ENCODE measurements around the gene RAB32.
A peak's percentile ranks its signal among the peaks of the same experiment; 100 is the strongest.

RAB32 gene

DNA sequence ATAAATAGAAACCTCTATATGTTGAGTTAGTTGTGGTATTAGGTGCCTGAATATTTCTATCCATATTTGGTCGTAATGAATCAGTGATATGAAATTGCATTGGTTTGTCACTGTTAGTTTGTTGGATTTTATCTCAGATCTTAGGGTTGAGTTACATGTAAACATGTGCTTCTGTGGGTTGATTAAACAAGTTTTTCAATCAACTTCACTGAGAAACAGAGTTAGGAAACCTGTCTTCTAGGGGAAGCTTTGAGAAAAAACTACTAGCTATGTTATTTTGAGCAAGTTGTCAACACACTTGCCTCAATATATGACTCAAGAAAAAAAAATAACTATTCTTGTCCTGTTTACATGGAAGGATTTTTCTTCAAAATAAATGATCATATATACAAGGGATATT is 40.3 kb downstream of the RAB32 start:
- DNase-seq = no peak

DNA sequence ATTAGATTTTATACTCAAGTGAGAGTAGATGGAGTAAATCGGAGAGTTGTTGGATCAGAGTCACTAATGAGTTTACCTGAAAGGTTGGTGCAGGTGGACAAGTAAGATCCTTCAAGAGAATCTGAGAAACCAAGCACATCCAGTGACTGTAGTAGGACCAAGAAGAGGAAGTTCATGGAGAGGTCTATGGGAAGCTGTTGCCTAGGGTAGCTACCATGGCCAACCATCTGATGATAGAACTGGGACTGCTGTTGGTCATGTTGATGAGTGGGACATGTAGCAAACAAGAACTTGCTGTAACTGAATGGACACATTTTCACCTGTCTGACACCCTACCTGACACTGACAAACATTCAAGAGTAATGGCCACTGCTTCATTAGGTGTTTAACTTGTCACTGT is 43.8 kb downstream of the RAB32 start:
- DNase-seq = no peak

DNA sequence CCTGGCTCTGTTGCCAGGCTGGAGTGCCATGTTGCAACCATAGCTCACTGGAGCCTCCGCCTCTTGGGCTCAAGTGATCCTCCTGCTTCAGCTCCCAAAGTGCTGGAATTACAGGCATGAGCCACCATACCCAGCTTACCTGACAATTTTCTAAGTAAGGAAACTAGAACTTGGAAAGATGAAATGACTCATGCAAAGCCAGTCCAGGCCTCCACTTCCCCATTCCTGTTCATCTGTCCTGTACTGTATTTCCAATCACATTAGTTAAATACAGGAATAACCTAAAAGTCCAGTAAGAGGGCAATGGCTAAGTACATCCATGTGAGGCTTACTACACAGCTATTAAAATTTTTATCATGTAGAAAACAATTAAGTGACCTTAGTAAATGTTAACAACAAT is 46.9 kb downstream of the RAB32 start:
- DNase-seq = no peak

DNA sequence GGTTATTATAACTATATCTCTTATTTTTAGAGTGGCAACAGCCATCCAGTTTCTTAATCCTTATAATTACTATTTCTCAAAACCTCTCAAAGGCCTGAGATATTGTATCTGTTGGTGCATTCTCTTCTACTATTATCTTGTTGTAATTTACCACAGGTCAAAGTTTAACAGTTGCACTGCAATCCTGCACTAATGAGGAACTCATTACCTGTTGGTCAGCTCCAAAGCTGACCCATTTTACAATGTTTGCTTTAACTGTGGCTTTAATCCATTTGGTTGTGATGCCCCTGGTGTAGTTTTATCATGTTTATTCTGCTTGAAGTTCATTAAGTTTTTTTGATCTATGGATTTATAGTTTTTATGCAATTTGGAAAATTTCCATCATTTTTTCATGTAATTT is 48.8 kb downstream of the RAB32 start:
- no peak for DNase-seq

DNA sequence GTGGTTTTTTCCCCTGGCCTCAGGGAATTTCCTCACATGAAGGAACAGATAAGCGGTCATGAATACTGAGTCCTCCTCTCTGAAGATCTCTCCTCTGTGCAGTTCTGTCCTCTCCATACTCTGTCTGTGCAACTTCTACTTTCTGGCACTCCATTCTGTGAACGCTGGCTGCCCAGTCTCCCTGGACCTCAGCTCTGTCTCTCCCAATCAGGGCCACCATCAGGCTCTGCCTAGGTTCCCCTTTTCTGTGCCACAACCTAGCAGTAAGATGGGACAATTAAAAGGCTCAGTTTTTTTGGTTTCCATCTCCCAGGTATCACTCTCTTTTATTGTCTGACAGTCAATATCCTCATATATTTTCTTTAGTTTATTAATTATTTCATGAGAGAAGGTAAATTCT is 50.4 kb downstream of the RAB32 start:
- DNase-seq = no peak

DNA sequence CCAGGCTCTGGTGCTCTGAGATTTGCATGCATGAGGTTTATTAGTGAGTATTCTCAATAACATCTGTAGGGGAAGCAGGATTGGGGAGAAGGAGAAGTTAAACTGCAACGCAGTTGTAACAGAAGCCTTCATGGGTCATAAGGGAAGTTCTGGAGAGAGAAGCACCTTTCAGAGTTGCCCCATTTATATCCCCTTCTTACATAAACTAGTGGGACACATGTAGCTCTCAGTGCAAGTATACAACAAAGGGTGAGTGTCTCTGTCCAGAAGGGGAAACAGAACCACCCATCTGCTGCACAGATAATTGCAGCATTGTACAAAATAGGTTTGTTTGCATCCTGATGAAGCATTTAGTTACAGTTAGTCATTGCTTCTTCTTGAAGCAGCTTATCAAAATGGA is 50.9 kb downstream of the RAB32 start:
- DNase-seq = no peak

DNA sequence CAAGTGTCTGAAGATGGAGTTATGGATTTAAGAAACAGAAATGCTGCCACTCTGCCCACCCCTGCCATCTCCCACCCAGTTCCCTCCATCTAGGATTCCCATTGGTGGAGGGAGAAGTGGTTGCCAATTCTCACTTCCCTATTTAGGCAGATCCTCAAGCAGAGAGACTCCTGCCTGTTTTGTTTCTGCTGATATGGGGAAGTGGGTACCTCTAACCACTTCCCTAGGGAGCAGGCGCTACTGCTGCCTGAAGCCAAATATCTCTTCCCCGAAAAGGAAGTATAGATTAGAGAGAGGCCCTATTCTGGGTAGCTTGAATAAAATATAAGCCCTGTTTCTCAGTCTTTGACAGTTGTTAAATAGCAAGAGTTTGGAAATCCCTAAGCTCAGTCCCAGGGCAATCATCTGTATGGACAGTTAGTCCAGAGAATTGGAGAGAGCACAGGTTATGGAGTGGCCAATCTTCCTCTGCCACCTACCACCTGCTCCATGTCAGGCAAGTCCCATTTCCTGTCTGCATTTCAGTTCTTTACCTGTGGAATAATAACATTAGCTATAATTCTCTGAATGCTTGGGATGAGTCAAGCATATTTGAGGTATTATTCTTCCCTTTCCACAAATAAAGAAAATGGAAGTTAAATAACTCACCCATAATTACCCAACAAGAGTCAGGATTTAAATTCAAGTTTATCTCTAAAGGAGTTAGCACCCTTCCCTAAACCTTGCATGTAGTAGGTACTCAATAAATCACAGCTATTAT is 52.5 kb downstream of the RAB32 start:
- DNase-seq = no peak

DNA sequence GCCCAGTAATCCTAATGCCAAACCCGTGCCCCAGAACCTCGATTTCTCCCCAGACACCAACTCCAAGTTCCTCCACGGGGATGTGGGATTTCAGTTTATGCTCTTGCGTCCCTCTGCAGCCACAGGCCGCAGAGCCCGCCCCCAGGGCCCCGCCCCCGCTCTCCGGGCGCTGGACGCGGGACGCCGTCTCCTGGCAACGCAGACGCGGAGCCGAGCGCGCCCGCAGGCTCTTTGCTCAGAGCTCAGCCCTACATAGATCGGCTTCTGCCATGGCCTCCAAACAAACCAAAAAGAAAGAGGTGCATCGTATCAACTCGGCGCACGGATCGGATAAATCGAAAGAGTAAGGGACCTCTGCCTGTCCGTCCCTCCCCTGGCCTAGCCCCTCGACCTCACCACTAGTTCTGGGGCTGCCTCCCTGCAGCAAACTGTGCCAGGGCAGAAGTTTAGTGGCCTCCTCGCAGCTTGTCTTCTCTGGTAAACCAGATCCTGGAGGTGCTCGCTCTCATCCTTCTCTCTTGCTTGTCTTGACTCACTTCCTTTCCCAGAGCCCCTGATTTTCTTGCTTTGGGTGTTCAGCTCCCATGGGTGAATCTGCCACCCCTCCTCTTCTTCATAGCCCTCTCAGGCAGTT is 55.3 kb downstream of the RAB32 start, which contains the start of gene ADGB:
Gene ADGB, plus strand, starts transcription at position 201 of the 634 bp plus-strand sequence. Its CDS starts 69 bp downstream, at position 270.
- peak; percentile 19 for DNase-seq

DNA sequence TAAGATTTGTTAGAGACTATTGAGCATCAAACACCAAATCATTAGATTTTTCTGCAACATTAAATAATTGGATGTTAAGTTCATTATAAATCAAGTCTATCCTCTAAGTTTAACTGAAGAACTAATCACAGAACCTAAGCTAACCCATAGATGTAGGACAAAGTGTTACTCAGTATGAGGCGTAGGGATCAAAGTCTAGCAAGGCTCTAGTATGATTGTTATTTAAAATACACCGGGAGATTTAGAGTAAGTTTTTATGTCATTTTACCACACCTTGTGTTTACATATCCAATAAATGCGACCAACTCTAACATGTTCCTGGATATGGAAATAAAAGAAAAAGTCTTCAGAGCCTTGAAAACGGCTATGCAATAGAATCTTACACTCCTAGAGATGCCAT is 57.7 kb downstream of the RAB32 start:
- no peak for DNase-seq

DNA sequence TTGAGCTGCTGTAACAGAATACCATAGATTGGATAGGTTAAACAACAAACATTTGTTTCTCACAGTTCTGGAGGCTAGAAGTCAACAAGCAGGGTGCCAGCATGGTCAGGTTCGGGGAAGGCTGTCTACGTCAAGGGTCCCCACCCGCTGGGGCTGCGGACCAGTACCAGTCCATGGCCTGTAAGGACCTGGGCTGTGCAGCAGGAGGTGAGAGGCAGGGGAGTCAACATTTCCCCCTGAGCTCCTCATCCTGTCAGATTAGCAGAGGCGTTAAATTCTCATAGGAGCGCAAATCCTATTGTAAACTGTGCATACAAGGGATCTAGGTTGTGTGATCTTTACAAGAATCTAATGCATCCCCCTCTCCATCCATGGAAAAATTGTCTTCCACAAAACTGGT is 58.9 kb downstream of the RAB32 start:
- no peak for DNase-seq
